Heart left ventricle (tissue), 13 donors: ENCODE results near the gene LAMB1.

ENCODE experiments used
- POLR2A ChIP-seq, 2 donors: fragments of 450-650 bp; IDR thresholded peaks; one replicate each; pipeline ENCODE4 v1.6.1; 2017; ENCODE audit warnings: antibody characterized with exemption in 2 of 2, mild to moderate bottlenecking in 2 of 2, moderate library complexity in 2 of 2
- TF ChIP-seq, protein P1 (sequence below), 12 donors: fragments of 200-600 bp; sonication (generic) in 4 of 12; IDR thresholded peaks; one replicate each; pipeline versions ENCODE4 v1.5.0 to v1.8.0; 2018 to 2022; ENCODE audit warnings: antibody characterized with exemption in 12 of 12, mild to moderate bottlenecking in 5 of 12
- donor health status: ischemic (EF 13 %, LVEDD 7.1; RV severe dilation, severe dysfunction).
- donor health status: DM: no; HTN: yes; CAD: no.
- donor health status: DM: no; HTN: no; CAD: no.
- donor health status: ischemic (EF 25% LVEDD 6.9; RV normal size, moderate dysfunction).
- donor health status: ischemic (EF 25% LVEDD 5.7; RV mildly dilated, moderate dysfunction).
- donor health status: ischemic (EF 35%, LVEDD 5.7; RV mildly dilated, moderate dysfunction).
- donor health status: nonischemic (EF 11% LVEDD 7.7; RV severe dilation, severe dysfunction).
- donor health status: DM: yes; HTN: yes; CAD: no.
- donor health status: PGD.
- donor health status: ischemic (EF 29% LVEDD 5.4; RV normal size, mild dysfunction).
- donor health status: nonischemic (EF 23%, LVEDD 6.1; RV moderate dilation, normal function).

DNA sequence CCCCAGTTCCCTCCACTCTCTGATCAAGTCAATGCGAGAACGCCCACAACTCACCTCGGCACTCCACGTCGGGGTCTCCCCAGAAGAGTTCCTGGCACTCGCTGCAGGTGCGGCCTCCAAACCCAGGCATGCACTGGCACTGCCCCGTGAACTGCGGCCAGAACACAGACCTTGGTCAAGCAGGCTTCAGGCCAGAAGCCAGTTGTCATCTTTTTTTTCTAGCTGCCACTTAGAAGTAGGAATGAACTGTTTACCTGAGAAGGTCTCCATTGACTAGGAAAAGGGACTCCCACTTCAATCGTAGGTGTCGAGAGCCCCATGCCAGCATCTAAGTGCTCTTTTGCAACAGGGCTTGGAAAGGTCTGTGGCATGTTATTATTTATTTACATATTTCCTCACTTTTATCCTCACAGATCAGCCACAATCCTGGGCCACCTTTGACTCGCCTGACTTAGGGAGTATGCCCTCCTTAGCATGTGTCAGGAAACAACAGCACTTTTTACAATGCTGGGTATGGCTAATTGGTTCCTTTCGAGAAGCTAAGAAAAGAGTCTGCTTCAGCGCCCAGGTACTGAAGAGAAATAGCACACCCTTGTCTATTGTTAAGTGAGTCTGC, 51.7 kb downstream of the LAMB1 start:
- TF ChIP-seq, protein P1, sequence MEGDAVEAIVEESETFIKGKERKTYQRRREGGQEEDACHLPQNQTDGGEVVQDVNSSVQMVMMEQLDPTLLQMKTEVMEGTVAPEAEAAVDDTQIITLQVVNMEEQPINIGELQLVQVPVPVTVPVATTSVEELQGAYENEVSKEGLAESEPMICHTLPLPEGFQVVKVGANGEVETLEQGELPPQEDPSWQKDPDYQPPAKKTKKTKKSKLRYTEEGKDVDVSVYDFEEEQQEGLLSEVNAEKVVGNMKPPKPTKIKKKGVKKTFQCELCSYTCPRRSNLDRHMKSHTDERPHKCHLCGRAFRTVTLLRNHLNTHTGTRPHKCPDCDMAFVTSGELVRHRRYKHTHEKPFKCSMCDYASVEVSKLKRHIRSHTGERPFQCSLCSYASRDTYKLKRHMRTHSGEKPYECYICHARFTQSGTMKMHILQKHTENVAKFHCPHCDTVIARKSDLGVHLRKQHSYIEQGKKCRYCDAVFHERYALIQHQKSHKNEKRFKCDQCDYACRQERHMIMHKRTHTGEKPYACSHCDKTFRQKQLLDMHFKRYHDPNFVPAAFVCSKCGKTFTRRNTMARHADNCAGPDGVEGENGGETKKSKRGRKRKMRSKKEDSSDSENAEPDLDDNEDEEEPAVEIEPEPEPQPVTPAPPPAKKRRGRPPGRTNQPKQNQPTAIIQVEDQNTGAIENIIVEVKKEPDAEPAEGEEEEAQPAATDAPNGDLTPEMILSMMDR (IDR thresholded peaks at IDR 0.05): no peak
- TF ChIP-seq POLR2A (IDR thresholded peaks at IDR 0.05): no peak
